Measurements from ENCODE around the gene EPB41L5. TPM values are rescaled to one million over a fixed set of nuclear protein-coding genes. Genes with fewer than 3 reads are reported as not detected.
"Not testable (repeated sequence)": the region's sequence is repeated elsewhere in the genome, so short reads cannot be mapped to it uniquely, and the experiment has no call there.

The EPB41L5 gene
- total RNA-seq (2012; rRNA removed) = 23.4 and 27.9 TPM in 2 replicates

- H3K4me3 ChIP-seq (ENCODE audit: low read length) = peak within 1 kb of the TSS; percentile 91
- peaks cover 22% of the 10 kb centered on the region for H3K4me1 ChIP-seq (ENCODE audit: control insufficient read depth, insufficient read depth, low read length)
- no peaks in the 10 kb centered on the region for H3K27me3 ChIP-seq (ENCODE audit: control insufficient read depth, insufficient read depth, low read length)
- peak within 1 kb of the TSS; percentile 88 for H3K9ac ChIP-seq (ENCODE audit: low read depth, low read length)
- no peaks in the 10 kb centered on the region for H3K9me3 ChIP-seq (replicated peaks; ENCODE audit: low read length)
- no peaks in the 10 kb centered on the region for H3K36me3 ChIP-seq (ENCODE audit: insufficient read depth, low read length)
- H3K4me2 ChIP-seq (ENCODE audit: low read length) = peak within 1 kb of the TSS; percentile 87
Measured at GRCh38 chr2:120012771-120013596, at the start of gene EPB41L5. Gene EPB41L5 (plus strand): TSS chr2:120013077. CDS start chr2:120019085, 6,008 bp downstream.

GRCh38 chr2:119981896-119982295, 31.0 kb upstream of the EPB41L5 start:
- no peaks in the 10 kb centered on the region for H3K9me3 ChIP-seq (replicated peaks; ENCODE audit: low read length)

GRCh38 chr2:119982506-119982905, 30.4 kb upstream of the EPB41L5 start:
- Histone ChIP-seq H3K9me3 (replicated peaks; ENCODE audit: low read length) (no peaks in the 10 kb centered on the region), H3K4me2 (ENCODE audit: low read length) (no peak overlapping the region), H3K27me3 (ENCODE audit: control insufficient read depth, insufficient read depth, low read length) (no peaks in the 10 kb centered on the region), H3K4me3 (ENCODE audit: low read length) (no peak overlapping the region), H3K4me1 (ENCODE audit: control insufficient read depth, insufficient read depth, low read length) (no peaks in the 10 kb centered on the region), H3K9ac (ENCODE audit: low read depth, low read length) (no peak overlapping the region), H3K36me3 (ENCODE audit: insufficient read depth, low read length) (peaks cover 1% of the 10 kb centered on the region)

More at GRCh38 chr2:119981896-119982295, 31.0 kb upstream of the EPB41L5 start:
- Histone ChIP-seq H3K4me2 (ENCODE audit: low read length) (no peak overlapping the region), H3K9ac (ENCODE audit: low read depth, low read length) (no peak overlapping the region), H3K27me3 (ENCODE audit: control insufficient read depth, insufficient read depth, low read length) (no peaks in the 10 kb centered on the region), H3K4me1 (ENCODE audit: control insufficient read depth, insufficient read depth, low read length) (no peaks in the 10 kb centered on the region), H3K36me3 (ENCODE audit: insufficient read depth, low read length) (peaks cover 5% of the 10 kb centered on the region), H3K4me3 (ENCODE audit: low read length) (no peak overlapping the region)

- Histone ChIP-seq H3K9me3 (replicated peaks; ENCODE audit: low read length) (no peaks in the 10 kb centered on the region), H3K4me3 (ENCODE audit: low read length) (no peak overlapping the region)
Measured at GRCh38 chr2:119983108-119983507, 29.8 kb upstream of the EPB41L5 start.

GRCh38 chr2:119996148-119996547, 16.7 kb upstream of the EPB41L5 start:
- H3K36me3 ChIP-seq (ENCODE audit: insufficient read depth, low read length) = no peaks in the 10 kb centered on the region

More at GRCh38 chr2:119983108-119983507, 29.8 kb upstream of the EPB41L5 start:
- no peak overlapping the region for H3K9ac ChIP-seq (ENCODE audit: low read depth, low read length)
- no peaks in the 10 kb centered on the region for H3K4me1 ChIP-seq (ENCODE audit: control insufficient read depth, insufficient read depth, low read length)
- no peak overlapping the region for H3K4me2 ChIP-seq (ENCODE audit: low read length)
- H3K27me3 ChIP-seq (ENCODE audit: control insufficient read depth, insufficient read depth, low read length) = no peaks in the 10 kb centered on the region
- H3K36me3 ChIP-seq (ENCODE audit: insufficient read depth, low read length) = no peaks in the 10 kb centered on the region

GRCh38 chr2:119996896-119997891, 15.7 kb upstream of the EPB41L5 start:
- not testable (repeated sequence) for H3K27me3 ChIP-seq (ENCODE audit: control insufficient read depth, insufficient read depth, low read length); H3K4me3 ChIP-seq (ENCODE audit: low read length); H3K9ac ChIP-seq (ENCODE audit: low read depth, low read length); H3K4me1 ChIP-seq (ENCODE audit: control insufficient read depth, insufficient read depth, low read length); H3K4me2 ChIP-seq (ENCODE audit: low read length); H3K36me3 ChIP-seq (ENCODE audit: insufficient read depth, low read length); H3K9me3 ChIP-seq (replicated peaks; ENCODE audit: low read length)

More at GRCh38 chr2:119996148-119996547, 16.7 kb upstream of the EPB41L5 start:
- Histone ChIP-seq H3K4me2 (ENCODE audit: low read length) (no peak overlapping the region), H3K9ac (ENCODE audit: low read depth, low read length) (no peak overlapping the region), H3K27me3 (ENCODE audit: control insufficient read depth, insufficient read depth, low read length) (no peaks in the 10 kb centered on the region), H3K4me3 (ENCODE audit: low read length) (no peak overlapping the region), H3K4me1 (ENCODE audit: control insufficient read depth, insufficient read depth, low read length) (no peaks in the 10 kb centered on the region), H3K9me3 (replicated peaks; ENCODE audit: low read length) (no peaks in the 10 kb centered on the region)

- H3K4me2 ChIP-seq (ENCODE audit: low read length) = no peak overlapping the region
- H3K36me3 ChIP-seq (ENCODE audit: insufficient read depth, low read length) = no peaks in the 10 kb centered on the region
- H3K9ac ChIP-seq (ENCODE audit: low read depth, low read length) = no peak overlapping the region
- H3K9me3 ChIP-seq (replicated peaks; ENCODE audit: low read length) = no peaks in the 10 kb centered on the region
- no peaks in the 10 kb centered on the region for H3K4me1 ChIP-seq (ENCODE audit: control insufficient read depth, insufficient read depth, low read length)
- no peaks in the 10 kb centered on the region for H3K27me3 ChIP-seq (ENCODE audit: control insufficient read depth, insufficient read depth, low read length)
- no peak overlapping the region for H3K4me3 ChIP-seq (ENCODE audit: low read length)
Measured at GRCh38 chr2:120001471-120001870, 11.4 kb upstream of the EPB41L5 start.

GRCh38 chr2:120004254-120004653, 8.6 kb upstream of the EPB41L5 start:
- Histone ChIP-seq H3K4me1 (ENCODE audit: control insufficient read depth, insufficient read depth, low read length) (no peaks in the 10 kb centered on the region), H3K36me3 (ENCODE audit: insufficient read depth, low read length) (no peaks in the 10 kb centered on the region), H3K9ac (ENCODE audit: low read depth, low read length) (no peak overlapping the region), H3K4me3 (ENCODE audit: low read length) (no peak overlapping the region), H3K27me3 (ENCODE audit: control insufficient read depth, insufficient read depth, low read length) (no peaks in the 10 kb centered on the region), H3K4me2 (ENCODE audit: low read length) (no peak overlapping the region), H3K9me3 (replicated peaks; ENCODE audit: low read length) (no peaks in the 10 kb centered on the region)

- Histone ChIP-seq H3K27me3 (ENCODE audit: control insufficient read depth, insufficient read depth, low read length) (no peaks in the 10 kb centered on the region), H3K9ac (ENCODE audit: low read depth, low read length) (no peak overlapping the region), H3K9me3 (replicated peaks; ENCODE audit: low read length) (no peaks in the 10 kb centered on the region), H3K4me1 (ENCODE audit: control insufficient read depth, insufficient read depth, low read length) (no peaks in the 10 kb centered on the region), H3K4me2 (ENCODE audit: low read length) (no peak overlapping the region), H3K36me3 (ENCODE audit: insufficient read depth, low read length) (no peaks in the 10 kb centered on the region), H3K4me3 (ENCODE audit: low read length) (no peak overlapping the region)
Measured at GRCh38 chr2:120005834-120006521, 6.9 kb upstream of the EPB41L5 start.

GRCh38 chr2:120007851-120008250, 5.0 kb upstream of the EPB41L5 start:
- no peaks in the 10 kb centered on the region for H3K36me3 ChIP-seq (ENCODE audit: insufficient read depth, low read length)
- H3K4me3 ChIP-seq (ENCODE audit: low read length) = no peak overlapping the region
- H3K9me3 ChIP-seq (replicated peaks; ENCODE audit: low read length) = no peaks in the 10 kb centered on the region
- H3K27me3 ChIP-seq (ENCODE audit: control insufficient read depth, insufficient read depth, low read length) = no peaks in the 10 kb centered on the region
- no peak overlapping the region for H3K9ac ChIP-seq (ENCODE audit: low read depth, low read length)
- H3K4me2 ChIP-seq (ENCODE audit: low read length) = no peak overlapping the region
- H3K4me1 ChIP-seq (ENCODE audit: control insufficient read depth, insufficient read depth, low read length) = peaks cover 4% of the 10 kb centered on the region

- Histone ChIP-seq H3K4me2 (ENCODE audit: low read length) (peak overlapping the region; percentile 87), H3K9me3 (replicated peaks; ENCODE audit: low read length) (no peaks in the 10 kb centered on the region), H3K4me1 (ENCODE audit: control insufficient read depth, insufficient read depth, low read length) (peaks cover 20% of the 10 kb centered on the region), H3K27me3 (ENCODE audit: control insufficient read depth, insufficient read depth, low read length) (no peaks in the 10 kb centered on the region), H3K4me3 (ENCODE audit: low read length) (peak overlapping the region; percentile 91), H3K36me3 (ENCODE audit: insufficient read depth, low read length) (no peaks in the 10 kb centered on the region), H3K9ac (ENCODE audit: low read depth, low read length) (peak overlapping the region; percentile 88)
Measured at GRCh38 chr2:120012363-120012762, 514 bp upstream of the EPB41L5 start.
